Breast epithelium (tissue), 3 donors: ENCODE results near the gene LDLRAD3.

Experiments
- POLR2A ChIP-seq: fragments of 450-650 bp; IDR thresholded peaks from one replicate; pipeline ENCODE4 v1.6.1; 2016; ENCODE audit warnings: antibody characterized with exemption, mild to moderate bottlenecking, moderate library complexity
- POLR2AphosphoS5 ChIP-seq, 3 donors: sonication (generic); formaldehyde crosslinking; IDR thresholded peaks; one replicate each; pipeline ENCODE4 v1.6.1; 2017; ENCODE audit warnings: antibody characterized with exemption in 3 of 3
- TF ChIP-seq, protein P1 (sequence below), 3 donors: fragments of 450-650 bp; IDR thresholded peaks; one replicate each; pipeline ENCODE4 v1.5.1; 2016 to 2017; ENCODE audit warnings: antibody characterized with exemption in 3 of 3, mild to moderate bottlenecking in 3 of 3, moderate library complexity in 3 of 3

DNA sequence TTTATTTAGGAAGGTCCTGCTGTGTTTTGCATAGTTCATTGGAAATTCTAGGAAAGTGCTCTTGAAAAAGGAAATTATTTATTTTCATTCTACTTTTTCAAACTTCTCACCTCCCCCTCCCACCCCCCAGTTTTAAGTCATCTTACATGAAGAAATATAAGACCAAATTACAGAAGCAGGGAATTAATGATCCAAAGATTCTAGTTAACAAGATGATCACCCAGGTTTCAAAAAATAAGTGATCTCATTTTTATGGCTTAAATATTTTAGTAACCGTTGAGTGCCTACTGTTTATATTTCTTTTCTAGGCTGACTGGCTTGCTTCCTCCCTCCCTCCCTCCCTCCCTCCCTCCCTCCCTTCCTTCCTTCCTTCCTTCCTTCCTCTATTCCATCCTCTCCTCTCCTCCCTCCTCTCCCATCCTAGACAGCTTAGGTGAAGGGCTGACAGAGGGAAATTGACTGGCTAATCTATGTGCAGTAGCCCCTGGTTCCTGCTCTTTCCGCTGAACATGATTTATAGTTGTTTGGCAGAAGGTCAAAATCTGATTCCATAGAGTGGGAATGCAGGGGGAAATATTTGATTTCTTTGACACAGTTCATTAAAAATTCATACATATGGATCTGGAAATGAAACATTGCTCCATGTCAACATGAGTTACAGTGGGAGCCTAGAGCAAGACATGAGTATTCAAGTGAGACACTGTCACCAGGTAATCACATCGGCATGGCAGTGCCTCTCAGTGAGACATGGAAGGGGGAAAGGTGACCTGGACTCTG lies 221.9 kb downstream of the LDLRAD3 start:
- TF ChIP-seq, protein P1, sequence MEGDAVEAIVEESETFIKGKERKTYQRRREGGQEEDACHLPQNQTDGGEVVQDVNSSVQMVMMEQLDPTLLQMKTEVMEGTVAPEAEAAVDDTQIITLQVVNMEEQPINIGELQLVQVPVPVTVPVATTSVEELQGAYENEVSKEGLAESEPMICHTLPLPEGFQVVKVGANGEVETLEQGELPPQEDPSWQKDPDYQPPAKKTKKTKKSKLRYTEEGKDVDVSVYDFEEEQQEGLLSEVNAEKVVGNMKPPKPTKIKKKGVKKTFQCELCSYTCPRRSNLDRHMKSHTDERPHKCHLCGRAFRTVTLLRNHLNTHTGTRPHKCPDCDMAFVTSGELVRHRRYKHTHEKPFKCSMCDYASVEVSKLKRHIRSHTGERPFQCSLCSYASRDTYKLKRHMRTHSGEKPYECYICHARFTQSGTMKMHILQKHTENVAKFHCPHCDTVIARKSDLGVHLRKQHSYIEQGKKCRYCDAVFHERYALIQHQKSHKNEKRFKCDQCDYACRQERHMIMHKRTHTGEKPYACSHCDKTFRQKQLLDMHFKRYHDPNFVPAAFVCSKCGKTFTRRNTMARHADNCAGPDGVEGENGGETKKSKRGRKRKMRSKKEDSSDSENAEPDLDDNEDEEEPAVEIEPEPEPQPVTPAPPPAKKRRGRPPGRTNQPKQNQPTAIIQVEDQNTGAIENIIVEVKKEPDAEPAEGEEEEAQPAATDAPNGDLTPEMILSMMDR (IDR thresholded peaks at IDR 0.05): no peak
- no peak for TF ChIP-seq POLR2A
- no peak for TF ChIP-seq POLR2AphosphoS5 (IDR thresholded peaks at IDR 0.05)
